KOPT-K1 (cell line): ENCODE results near the gene HMCN2.
"Not testable (repeated sequence)": the region's sequence is repeated elsewhere in the genome, so short reads cannot be mapped to it uniquely, and the experiment has no call there.

ENCODE experiments used
- H3K27ac ChIP-seq: fragments of 200-600 bp; sonication (generic); 2 replicates; pipeline ENCODE4 v1.5.1; 2016; ENCODE audit warnings: antibody characterized with exemption, mild to moderate bottlenecking, low read depth, low read length; ENCODE audit not compliant: poor library complexity, severe bottlenecking
- H3K36me3 ChIP-seq: fragments of 200-600 bp; sonication (generic); 2 replicates; pipeline ENCODE4 v1.5.1; 2017; ENCODE audit warnings: antibody characterized with exemption, mild to moderate bottlenecking, low read length, moderate library complexity; ENCODE audit not compliant: insufficient read depth
- H3K9me3 ChIP-seq: fragments of 200-600 bp; sonication (generic); 2 replicates; pipeline ENCODE4 v1.5.1; 2017; ENCODE audit warnings: antibody characterized with exemption, low read length, mild to moderate bottlenecking; ENCODE audit not compliant: insufficient read depth, poor library complexity, severe bottlenecking

The HMCN2 gene

DNA sequence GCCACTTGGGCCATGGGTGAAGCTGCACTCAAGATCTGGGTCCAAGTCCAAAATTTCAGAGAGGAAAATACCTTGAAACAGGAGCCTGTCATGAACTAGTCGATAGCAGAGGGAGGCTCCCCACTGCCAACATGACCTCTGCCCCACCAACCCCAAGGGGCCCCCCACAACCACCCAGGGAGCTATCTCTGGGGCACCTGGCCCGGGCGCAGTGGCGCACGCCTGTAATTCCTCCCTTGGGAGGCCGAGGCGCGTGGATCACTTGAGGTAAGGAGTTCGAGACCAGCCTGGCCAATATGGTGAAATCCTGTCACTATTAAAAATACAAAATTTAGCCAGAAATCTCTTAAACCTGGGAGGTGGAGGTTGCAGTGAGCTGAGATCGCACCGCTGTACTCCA lies 20.1 kb upstream of the HMCN2 start:
- Histone ChIP-seq H3K9me3 (no peaks in the 10 kb centered on the region), H3K36me3 (no peaks in the 10 kb centered on the region), H3K27ac (no peak overlapping the region)

DNA sequence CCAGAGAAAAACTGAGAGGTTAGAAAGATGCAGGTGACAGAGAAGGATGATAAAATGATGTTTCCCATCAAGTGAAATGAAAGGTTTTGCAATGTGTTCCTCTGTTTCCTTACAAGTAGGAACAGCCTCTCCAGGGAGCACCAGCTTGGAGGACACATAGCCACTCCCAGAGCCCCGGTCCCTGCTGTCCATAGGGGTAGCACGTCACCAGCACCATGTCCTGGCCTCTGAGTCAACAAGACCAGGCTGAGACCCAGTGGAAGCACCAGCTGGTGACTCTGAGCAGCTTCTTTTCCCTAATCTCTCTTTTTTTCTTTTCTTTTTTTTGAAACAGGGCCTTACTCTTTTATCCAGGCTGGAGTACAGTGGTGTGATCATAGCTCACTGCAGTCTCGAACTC lies 19.4 kb upstream of the HMCN2 start:
- H3K36me3 ChIP-seq: no peaks in the 10 kb centered on the region
- no peak overlapping the region for H3K27ac ChIP-seq
- H3K9me3 ChIP-seq: peaks cover 5% of the 10 kb centered on the region

DNA sequence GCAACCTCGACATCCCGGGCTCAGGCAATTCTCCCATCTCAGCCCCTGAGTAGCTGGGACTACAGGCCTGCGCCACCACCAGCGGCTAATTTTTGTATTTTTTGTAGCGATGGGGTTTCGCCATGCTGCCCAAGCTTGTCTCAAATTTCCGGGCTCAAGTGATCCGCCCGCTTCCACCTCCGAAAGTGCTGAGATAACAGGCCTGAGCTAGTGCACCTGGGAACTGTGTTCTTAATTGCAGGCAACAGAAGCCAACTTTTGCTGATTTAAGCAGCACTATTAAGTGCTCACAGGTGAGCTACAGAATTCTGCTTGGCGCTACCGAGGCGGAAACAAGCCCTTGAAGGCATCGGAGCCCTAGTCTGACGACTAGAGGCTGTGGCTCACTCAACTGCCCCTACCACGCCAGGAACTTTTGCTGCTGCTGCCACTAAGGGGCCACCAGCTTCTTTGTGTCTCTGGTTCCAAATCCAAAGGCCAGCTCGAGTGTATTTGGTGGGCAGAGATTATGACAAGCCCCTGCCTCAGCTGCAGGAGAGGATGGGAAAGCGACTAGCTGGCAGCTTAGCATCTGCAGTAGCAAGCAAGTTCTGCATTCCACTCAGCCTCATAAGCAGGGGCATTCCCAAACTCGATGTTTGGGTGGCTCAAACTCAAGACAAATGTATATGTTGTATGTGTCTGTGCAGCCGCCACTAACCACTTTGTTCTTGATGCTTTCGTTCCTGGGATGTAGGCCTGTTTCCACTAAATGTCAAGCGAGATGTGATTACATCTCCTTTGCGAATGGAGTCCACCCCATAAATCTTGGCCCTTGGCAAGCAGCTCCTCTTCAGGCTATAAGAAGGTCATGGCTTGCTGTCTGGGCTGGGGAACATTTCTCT lies 10.6 kb upstream of the HMCN2 start:
- Histone ChIP-seq H3K9me3 (peaks cover 22% of the 10 kb centered on the region), H3K36me3 (no peaks in the 10 kb centered on the region), H3K27ac (no peak overlapping the region)

GRCh38 chr9:130255631-130256134 lies 9.9 kb upstream of the HMCN2 start:
- H3K36me3 ChIP-seq: no peaks in the 10 kb centered on the region
- H3K9me3 ChIP-seq: peaks cover 21% of the 10 kb centered on the region
- no peak overlapping the region for H3K27ac ChIP-seq

- Histone ChIP-seq H3K36me3 (no peaks in the 10 kb centered on the region), H3K9me3 (peaks cover 15% of the 10 kb centered on the region), H3K27ac (no peak overlapping the region)
These were observed 8.9 kb upstream of the HMCN2 start for GRCh38 chr9:130256644-130257043.

GRCh38 chr9:130258137-130258536 lies 7.4 kb upstream of the HMCN2 start:
- H3K27ac ChIP-seq, H3K36me3 ChIP-seq: not testable (repeated sequence)
- H3K9me3 ChIP-seq: peaks cover 15% of the 10 kb centered on the region

DNA sequence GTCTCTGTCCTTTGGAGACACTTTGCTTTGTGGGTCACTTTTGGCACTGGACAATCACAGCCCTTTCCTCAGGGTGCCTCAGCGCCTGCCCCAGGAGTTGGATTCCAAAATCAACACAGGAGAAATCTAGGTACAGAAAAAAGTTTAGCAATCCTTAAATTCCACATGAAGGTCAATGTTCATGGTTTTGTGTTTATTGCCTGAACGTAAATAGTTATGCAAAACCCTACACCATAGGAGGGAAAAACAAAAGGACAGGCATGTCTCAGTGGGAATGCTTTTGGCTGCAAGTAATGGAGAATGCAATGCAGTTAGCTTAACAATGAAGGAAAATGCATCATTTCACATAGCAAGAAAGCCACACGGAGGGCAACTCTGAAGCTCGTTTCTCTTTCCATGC lies 6.5 kb upstream of the HMCN2 start:
- Histone ChIP-seq H3K36me3 (no peaks in the 10 kb centered on the region), H3K27ac (no peak overlapping the region), H3K9me3 (peaks cover 15% of the 10 kb centered on the region)

DNA sequence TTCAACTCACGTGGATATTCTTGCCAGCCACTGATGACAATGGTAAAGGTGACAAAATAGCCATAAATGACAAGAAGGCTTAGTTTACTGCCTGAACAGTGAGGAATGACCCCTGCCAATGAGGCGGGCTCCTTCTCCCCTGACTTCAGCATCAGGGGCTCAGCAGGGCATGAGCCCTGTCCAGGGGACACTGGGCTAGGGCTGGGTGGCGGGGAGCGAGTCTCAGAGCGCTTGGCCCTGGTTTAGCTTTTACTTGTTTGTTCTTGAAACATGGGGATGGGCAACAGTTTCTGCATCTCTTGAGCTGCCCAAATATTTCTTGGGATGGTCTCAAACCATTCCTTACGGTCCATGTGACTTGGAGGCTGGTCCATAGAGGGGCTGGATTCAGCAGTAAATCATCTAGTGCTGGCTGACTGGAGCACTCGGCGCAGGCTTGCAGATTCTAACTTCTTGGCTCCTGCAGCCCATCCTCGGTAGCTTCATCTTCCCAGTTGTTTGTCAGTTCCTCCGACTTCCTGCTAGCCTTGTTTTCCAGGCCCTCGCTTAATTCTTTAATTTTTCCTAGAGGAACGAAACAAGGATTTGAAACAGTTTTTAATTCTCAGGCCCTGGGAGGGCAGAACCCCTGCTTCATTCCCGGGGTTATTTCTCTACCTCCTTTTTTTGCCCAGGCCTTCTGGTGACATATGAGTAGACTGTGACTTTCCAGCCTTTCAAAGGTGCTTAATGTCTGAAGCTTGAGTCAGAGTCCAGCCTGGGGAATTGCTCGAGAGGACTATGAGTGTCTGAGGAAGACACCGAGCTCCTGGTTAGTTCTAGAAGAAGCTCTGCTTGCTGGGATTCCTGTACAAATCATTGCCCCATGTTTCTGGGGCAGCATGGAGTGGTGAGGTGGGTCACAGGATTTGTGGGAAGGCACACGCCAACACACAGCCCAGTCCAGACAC lies 4.5 kb upstream of the HMCN2 start:
- Histone ChIP-seq H3K9me3 (peaks cover 15% of the 10 kb centered on the region), H3K36me3 (no peaks in the 10 kb centered on the region), H3K27ac (no peak overlapping the region)

GRCh38 chr9:130262061-130262745 lies 3.4 kb upstream of the HMCN2 start:
- H3K9me3 ChIP-seq: peaks cover 14% of the 10 kb centered on the region
- no peak overlapping the region for H3K27ac ChIP-seq
- no peaks in the 10 kb centered on the region for H3K36me3 ChIP-seq

DNA sequence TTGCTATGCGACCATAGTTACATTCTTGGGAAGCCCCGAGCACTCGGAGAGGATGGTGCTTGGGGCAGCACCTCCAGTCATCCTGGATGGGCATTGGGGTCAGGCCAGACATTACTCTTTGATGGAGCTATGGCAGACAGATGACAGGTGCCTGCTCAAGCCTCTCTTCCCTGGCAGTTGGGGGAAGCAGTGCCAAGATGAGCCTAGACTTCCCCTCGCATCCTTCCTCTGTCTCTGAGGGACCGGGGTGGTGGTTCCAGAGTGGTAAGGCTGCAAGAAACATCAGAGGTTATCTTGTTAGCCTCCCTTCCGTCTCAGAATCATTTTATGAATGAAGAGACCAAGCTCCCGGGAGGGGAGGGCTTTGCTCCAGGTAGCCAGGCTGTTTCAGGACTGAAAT lies 2.8 kb upstream of the HMCN2 start:
- Histone ChIP-seq H3K9me3 (peaks cover 10% of the 10 kb centered on the region), H3K36me3 (no peaks in the 10 kb centered on the region), H3K27ac (no peak overlapping the region)

- H3K36me3 ChIP-seq: no peaks in the 10 kb centered on the region
- H3K9me3 ChIP-seq: peaks cover 4% of the 10 kb centered on the region
- no peak overlapping the region for H3K27ac ChIP-seq
These were observed 1.8 kb upstream of the HMCN2 start for GRCh38 chr9:130263601-130264413.

GRCh38 chr9:130264414-130265350 lies 878 bp upstream of the HMCN2 start:
- Histone ChIP-seq H3K27ac (no peak overlapping the region), H3K9me3 (no peaks in the 10 kb centered on the region), H3K36me3 (no peaks in the 10 kb centered on the region)
